ENCODE measurements around the gene KCNE2.
"Not testable (repeated sequence)": the region's sequence is repeated elsewhere in the genome, so short reads cannot be mapped to it uniquely, and the experiment has no call there.

KCNE2 gene

DNA sequence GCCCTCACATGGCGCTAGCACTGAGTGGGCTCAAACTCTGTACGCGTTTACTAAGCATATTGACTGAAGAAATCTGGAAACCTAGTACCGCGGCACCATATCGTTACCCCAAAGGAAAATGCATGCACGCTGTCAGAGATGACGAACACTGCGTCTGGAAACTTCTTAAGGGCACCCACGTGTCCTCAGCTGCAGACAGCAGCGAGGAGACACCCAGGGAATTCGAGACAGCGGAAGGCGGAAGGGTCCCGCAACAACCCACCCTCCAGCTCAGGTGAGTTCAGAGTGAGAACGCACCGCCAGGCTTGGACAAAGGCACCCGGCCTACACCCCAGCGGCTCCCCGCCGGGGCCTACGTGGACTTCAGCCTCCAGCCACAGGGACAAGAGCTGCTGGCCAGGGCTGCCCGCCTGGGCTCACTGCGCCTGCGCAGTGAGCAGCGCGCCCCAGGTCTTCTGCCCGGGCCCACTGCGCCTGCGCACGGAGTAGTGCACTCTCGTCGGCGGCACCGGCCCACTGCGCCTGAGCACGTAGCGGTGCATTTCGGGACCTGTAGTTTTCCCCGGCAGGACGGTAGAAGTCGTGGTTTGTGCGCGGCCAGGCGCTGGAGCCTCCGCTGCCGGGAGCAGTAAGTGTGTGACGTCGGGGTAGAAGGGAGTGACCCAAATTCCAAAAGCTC, 11.3 kb downstream of the KCNE2 start, which contains the start of gene SMIM11:
Gene SMIM11 (plus strand): TSS at position 568 of the 679 bp plus-strand sequence. CDS start 3,998 bp downstream, outside the sequence.
- H3K4me3 ChIP-seq (ENCODE audit: low read length); H3K4me1 ChIP-seq (ENCODE audit: control insufficient read depth, insufficient read depth, low read length); H3K36me3 ChIP-seq (ENCODE audit: control insufficient read depth, insufficient read depth, low read length); H3K9ac ChIP-seq (ENCODE audit: low read length); H3K27me3 ChIP-seq (ENCODE audit: control insufficient read depth, insufficient read depth, low read length); H3K9me3 ChIP-seq (ENCODE audit: control insufficient read depth, low read length): not testable (repeated sequence)

DNA sequence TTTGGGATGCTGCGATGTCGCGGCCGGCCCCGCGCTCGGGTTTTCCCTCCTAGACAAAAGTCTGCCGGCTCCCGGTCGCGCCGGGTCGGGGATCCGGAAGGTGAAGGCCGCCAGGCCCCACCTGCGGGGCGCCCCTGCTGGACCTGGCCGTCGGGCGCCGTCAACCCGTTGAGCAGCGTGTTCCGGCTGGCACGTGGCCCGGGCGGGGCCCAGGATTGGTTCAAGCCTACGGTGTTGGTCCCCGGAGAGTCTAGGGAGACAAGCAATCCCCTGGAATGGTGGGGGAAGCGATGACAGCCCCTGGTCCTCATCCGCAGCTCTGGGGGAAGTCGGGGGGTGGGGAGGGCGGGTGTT, 11.8 kb downstream of the KCNE2 start:
- not testable (repeated sequence) for H3K36me3 ChIP-seq (ENCODE audit: control insufficient read depth, insufficient read depth, low read length); H3K4me1 ChIP-seq (ENCODE audit: control insufficient read depth, insufficient read depth, low read length); H3K9me3 ChIP-seq (ENCODE audit: control insufficient read depth, low read length); H3K27me3 ChIP-seq (ENCODE audit: control insufficient read depth, insufficient read depth, low read length); H3K9ac ChIP-seq (ENCODE audit: low read length); H3K4me3 ChIP-seq (ENCODE audit: low read length)

DNA sequence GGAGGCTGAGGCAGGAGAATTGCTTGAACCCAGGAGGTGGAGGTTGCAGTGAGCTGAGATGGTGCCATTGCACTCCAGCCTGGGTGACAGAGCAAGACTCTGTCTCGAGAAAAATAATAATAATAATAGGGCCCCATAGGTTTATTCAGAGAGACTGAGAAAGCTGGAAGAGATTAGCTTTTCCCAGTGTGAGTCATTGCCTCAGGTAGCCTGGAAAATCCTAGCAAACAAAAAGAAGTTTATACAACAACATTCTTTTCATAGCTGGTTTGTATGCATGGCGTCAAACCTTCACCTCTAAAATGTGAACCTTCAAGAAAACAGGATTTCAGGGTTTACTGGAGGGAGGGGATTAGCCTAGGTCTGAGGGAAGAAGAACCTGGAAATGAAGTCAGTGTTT, 19.3 kb downstream of the KCNE2 start:
- not testable (repeated sequence) for H3K36me3 ChIP-seq (ENCODE audit: control insufficient read depth, insufficient read depth, low read length); H3K9ac ChIP-seq (ENCODE audit: low read length); H3K9me3 ChIP-seq (ENCODE audit: control insufficient read depth, low read length); H3K27me3 ChIP-seq (ENCODE audit: control insufficient read depth, insufficient read depth, low read length); H3K4me3 ChIP-seq (ENCODE audit: low read length); H3K4me1 ChIP-seq (ENCODE audit: control insufficient read depth, insufficient read depth, low read length)

DNA sequence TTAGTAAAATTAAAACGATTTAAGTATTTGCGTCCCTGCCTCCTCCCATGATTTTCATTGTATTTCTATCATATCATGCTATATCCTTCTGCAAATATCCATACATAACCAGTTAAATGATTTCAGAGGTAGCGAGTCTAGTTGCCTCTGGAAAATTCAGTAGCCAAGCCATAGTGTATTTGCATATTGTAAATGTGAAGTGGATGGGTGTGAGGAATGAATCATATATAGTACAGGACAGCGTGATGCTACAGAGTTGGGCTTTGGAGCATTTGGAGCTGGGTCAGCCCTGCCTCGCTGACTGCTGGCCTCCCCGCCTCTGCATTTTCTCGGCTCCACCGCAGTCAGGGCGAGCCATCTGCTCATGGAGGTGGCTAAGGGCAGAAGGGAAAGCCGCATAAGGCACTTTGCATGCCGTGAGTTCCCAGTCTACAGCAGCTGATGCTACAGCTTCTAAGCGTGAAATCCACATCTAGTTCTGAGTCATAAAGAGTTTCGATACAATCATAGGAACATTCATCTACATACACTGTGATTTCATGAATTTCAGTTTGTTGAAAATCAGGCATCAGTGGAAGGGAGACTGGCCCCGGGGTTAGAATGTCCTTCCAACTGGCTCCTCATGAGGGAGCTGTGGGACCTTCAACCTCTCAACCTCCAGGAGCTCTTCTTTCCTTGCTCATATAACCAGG, 20.1 kb downstream of the KCNE2 start:
- not testable (repeated sequence) for H3K4me1 ChIP-seq (ENCODE audit: control insufficient read depth, insufficient read depth, low read length); H3K9ac ChIP-seq (ENCODE audit: low read length); H3K27me3 ChIP-seq (ENCODE audit: control insufficient read depth, insufficient read depth, low read length); H3K4me3 ChIP-seq (ENCODE audit: low read length); H3K36me3 ChIP-seq (ENCODE audit: control insufficient read depth, insufficient read depth, low read length); H3K9me3 ChIP-seq (ENCODE audit: control insufficient read depth, low read length)

DNA sequence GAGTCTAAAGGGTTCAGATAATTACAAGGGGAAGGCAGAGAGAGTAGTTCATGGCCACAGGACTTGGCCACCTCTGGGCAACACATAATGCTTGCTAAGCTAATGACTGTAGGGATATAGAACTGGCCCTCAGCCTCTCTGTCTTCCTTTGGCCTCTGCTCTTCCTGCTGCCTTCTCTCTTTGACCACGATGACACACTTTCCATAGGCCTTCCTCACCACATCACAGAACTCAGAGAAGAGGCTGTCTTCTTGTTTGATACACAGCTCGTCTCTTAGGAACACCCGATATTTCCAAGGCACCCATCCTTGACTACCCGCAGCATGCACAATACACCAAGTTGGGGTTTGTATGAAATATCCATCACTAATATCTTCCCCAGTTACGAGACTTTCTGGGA, 36.7 kb downstream of the KCNE2 start:
- not testable (repeated sequence) for H3K4me1 ChIP-seq (ENCODE audit: control insufficient read depth, insufficient read depth, low read length); H3K27me3 ChIP-seq (ENCODE audit: control insufficient read depth, insufficient read depth, low read length); H3K9me3 ChIP-seq (ENCODE audit: control insufficient read depth, low read length); H3K9ac ChIP-seq (ENCODE audit: low read length); H3K4me3 ChIP-seq (ENCODE audit: low read length); H3K36me3 ChIP-seq (ENCODE audit: control insufficient read depth, insufficient read depth, low read length)

DNA sequence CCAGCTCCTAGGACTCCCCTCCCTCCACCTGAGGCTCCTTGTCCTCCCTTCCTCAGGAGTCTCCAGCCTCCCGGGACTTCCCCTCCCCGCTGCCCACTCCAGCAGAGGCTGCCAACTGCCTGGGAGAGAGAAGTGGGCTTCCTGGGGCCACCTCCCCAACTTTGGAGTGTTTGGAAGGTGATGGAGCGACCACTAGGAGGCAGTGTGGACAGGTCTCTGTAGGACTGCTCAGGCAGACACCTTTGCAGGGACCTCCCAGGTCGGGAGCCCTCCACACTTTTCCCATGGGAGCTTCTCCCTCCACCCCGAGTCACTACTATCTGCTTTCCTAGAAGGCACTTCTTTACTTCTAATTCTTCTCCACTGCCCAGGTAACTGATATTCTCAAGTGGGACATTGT, 40.9 kb downstream of the KCNE2 start:
- H3K27me3 ChIP-seq (ENCODE audit: control insufficient read depth, insufficient read depth, low read length); H3K36me3 ChIP-seq (ENCODE audit: control insufficient read depth, insufficient read depth, low read length); H3K9ac ChIP-seq (ENCODE audit: low read length); H3K9me3 ChIP-seq (ENCODE audit: control insufficient read depth, low read length); H3K4me3 ChIP-seq (ENCODE audit: low read length); H3K4me1 ChIP-seq (ENCODE audit: control insufficient read depth, insufficient read depth, low read length): not testable (repeated sequence)

DNA sequence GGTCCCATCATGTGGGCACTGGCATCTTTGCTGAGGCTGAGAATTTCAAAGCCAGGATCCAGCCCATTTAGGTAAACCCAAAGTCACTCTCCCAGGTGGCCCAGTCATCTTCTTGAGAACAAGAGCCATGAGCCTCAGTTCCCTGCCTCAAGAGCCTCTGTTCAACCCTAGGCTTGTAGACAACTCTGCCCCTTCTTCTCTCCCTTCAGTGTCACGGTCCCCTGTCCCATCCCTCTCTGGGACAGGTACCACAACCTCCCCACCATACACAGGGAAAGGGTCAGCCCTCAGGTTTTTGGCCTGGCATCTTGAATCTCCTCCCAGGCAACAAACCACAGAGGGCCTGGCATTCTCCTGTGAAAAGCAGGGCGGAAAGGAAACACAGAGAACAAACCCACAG, 41.9 kb downstream of the KCNE2 start:
- not testable (repeated sequence) for H3K4me3 ChIP-seq (ENCODE audit: low read length); H3K27me3 ChIP-seq (ENCODE audit: control insufficient read depth, insufficient read depth, low read length); H3K36me3 ChIP-seq (ENCODE audit: control insufficient read depth, insufficient read depth, low read length); H3K4me1 ChIP-seq (ENCODE audit: control insufficient read depth, insufficient read depth, low read length); H3K9ac ChIP-seq (ENCODE audit: low read length); H3K9me3 ChIP-seq (ENCODE audit: control insufficient read depth, low read length)

DNA sequence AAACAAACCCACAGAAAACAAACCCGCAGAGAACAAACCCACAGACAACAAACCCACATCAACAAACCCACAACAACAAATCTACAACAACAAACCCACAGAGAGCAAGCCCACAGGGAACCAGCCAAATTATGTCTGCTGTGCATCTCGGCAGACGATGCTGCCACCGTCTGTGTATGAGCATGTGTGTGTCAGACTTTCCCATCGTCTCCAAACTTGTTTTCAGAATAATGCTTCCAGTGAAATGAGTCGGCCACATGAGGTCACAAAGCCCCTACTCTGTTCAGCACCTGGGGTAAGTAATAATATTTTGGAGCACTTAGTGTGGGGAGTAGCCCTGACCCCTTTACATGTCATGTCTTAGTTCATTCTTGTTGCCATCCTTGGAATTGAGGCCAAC, 42.3 kb downstream of the KCNE2 start:
- H3K9ac ChIP-seq (ENCODE audit: low read length); H3K9me3 ChIP-seq (ENCODE audit: control insufficient read depth, low read length); H3K4me3 ChIP-seq (ENCODE audit: low read length); H3K4me1 ChIP-seq (ENCODE audit: control insufficient read depth, insufficient read depth, low read length); H3K36me3 ChIP-seq (ENCODE audit: control insufficient read depth, insufficient read depth, low read length); H3K27me3 ChIP-seq (ENCODE audit: control insufficient read depth, insufficient read depth, low read length): not testable (repeated sequence)

DNA sequence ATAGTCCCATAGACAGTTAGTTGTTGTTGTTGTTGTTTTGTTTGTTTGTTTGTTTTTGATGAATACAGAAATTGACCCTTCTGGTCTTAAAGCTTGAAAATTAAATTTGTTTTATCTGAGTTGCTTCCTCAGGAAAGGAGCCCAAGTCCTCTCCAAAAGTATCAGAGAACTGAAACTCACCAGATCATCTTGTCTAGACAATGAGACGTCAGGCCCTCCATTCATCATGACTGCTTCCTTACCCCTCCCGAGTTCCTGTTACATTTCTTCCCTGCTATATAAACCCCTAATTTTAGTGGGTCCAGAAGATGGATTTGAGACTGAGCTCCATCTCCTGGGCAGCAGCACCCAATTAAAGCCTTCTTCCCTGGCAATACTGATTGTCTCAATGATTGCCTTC, 42.9 kb downstream of the KCNE2 start:
- H3K9ac ChIP-seq (ENCODE audit: low read length); H3K36me3 ChIP-seq (ENCODE audit: control insufficient read depth, insufficient read depth, low read length); H3K27me3 ChIP-seq (ENCODE audit: control insufficient read depth, insufficient read depth, low read length); H3K4me3 ChIP-seq (ENCODE audit: low read length); H3K9me3 ChIP-seq (ENCODE audit: control insufficient read depth, low read length); H3K4me1 ChIP-seq (ENCODE audit: control insufficient read depth, insufficient read depth, low read length): not testable (repeated sequence)

DNA sequence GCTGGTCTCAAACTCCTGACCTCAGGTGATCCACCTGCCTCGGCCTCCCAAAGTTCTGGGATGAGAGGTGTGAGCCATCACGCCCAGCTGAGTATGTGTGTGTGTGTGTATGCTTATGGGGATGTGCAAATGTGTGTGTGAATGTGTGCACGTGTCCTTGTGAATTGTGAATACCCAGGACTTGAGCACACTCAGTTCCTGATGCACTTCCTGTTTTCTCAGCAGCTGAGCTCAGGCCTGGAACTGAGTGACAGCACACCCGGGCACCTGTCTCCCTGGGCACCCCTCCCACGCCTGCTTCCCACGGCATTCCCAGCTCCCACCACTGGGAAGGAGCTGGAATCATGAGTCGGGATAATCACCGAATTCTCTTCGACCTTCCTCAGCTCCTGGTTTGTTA, 43.5 kb downstream of the KCNE2 start:
- not testable (repeated sequence) for H3K4me3 ChIP-seq (ENCODE audit: low read length); H3K9me3 ChIP-seq (ENCODE audit: control insufficient read depth, low read length); H3K9ac ChIP-seq (ENCODE audit: low read length); H3K27me3 ChIP-seq (ENCODE audit: control insufficient read depth, insufficient read depth, low read length); H3K36me3 ChIP-seq (ENCODE audit: control insufficient read depth, insufficient read depth, low read length); H3K4me1 ChIP-seq (ENCODE audit: control insufficient read depth, insufficient read depth, low read length)

DNA sequence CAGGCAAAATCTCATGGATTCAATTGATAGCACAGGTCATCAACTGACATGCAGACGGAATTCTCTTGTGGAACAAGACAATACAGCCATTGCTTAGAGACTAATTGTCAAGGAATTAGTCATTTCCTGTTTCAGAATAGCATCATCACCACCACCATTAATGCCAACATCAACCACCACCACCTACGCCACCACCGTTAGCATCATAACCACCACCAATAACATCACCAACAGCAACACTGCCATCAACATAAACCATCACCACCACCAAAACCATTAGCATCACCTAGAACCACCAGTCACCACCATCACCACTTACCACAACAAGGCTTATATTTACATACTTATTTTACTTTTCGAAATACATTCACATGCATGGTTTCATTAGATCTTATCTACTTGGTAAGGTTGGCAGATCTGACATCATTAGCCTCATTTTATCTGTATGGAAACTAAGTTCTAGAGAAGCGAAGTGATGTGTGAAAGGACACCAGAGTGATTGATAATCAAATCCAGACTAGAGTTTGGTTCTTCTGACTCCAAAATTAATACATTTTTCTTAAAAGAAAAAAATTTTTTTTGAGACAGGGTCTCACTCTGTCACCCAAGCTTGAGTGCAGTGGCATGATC, 53.8 kb downstream of the KCNE2 start:
- not testable (repeated sequence) for H3K9ac ChIP-seq (ENCODE audit: low read length); H3K9me3 ChIP-seq (ENCODE audit: control insufficient read depth, low read length); H3K27me3 ChIP-seq (ENCODE audit: control insufficient read depth, insufficient read depth, low read length); H3K36me3 ChIP-seq (ENCODE audit: control insufficient read depth, insufficient read depth, low read length); H3K4me1 ChIP-seq (ENCODE audit: control insufficient read depth, insufficient read depth, low read length); H3K4me3 ChIP-seq (ENCODE audit: low read length)
